Choroid plexus epithelial cell (primary cell): ENCODE measurements around the gene CENPS.

Experiments
- DNase-seq: peaks from one replicate; pipeline ENCODE4 v3.0.0-alpha.2; 2010; ENCODE audit warnings: low read depth
- H3K4me3 ChIP-seq: 2 replicates; pipeline ENCODE4 v1.5.1; 2011; ENCODE audit warnings: low read depth, mild to moderate bottlenecking, control low read depth, low read length, moderate library complexity
- CTCF ChIP-seq: conservative IDR thresholded peaks from 2 replicates; pipeline ENCODE4 v1.5.1; 2011; ENCODE audit warnings: low read depth, mild to moderate bottlenecking, control low read depth, inconsistent platforms, low read length, moderate library complexity

Gene CENPS

GRCh38 chr1:10444248-10444647 is 14.0 kb downstream of the CENPS start:
- TF ChIP-seq CTCF, result no peak
- DNase-seq, result no peak
- no peak overlapping the region for H3K4me3 ChIP-seq

- H3K4me3 ChIP-seq, result no peak overlapping the region
- DNase-seq, result no peak
- TF ChIP-seq CTCF, result no peak
These were observed 14.7 kb downstream of the CENPS start for GRCh38 chr1:10444795-10445397.

GRCh38 chr1:10446790-10447422 is 16.7 kb downstream of the CENPS start:
- no peak for DNase-seq
- no peak overlapping the region for H3K4me3 ChIP-seq
- no peak for TF ChIP-seq CTCF

- H3K4me3 ChIP-seq, result no peak within 1 kb of the TSS
- no peak for TF ChIP-seq CTCF
- DNase-seq, result no peak
These were observed 19.5 kb downstream of the CENPS start, which contains the start of gene CORT for GRCh38 chr1:10449751-10450150. CORT (plus strand) TSS chr1:10450031; CDS start chr1:10450224, 193 bp downstream.

GRCh38 chr1:10450156-10450814 is 20.1 kb downstream of the CENPS start:
- DNase-seq, result no peak
- no peak for TF ChIP-seq CTCF
- H3K4me3 ChIP-seq, result no peak overlapping the region

- no peak overlapping the region for H3K4me3 ChIP-seq
- TF ChIP-seq CTCF, result no peak
- no peak for DNase-seq
These were observed 20.6 kb downstream of the CENPS start for GRCh38 chr1:10450836-10451235.
